Measurements from ENCODE around the gene ECT2.
"Not testable (repeated sequence)": the region's sequence is repeated elsewhere in the genome, so short reads cannot be mapped to it uniquely, and the experiment has no call there.

Gene ECT2

GRCh38 chr3:172866726-172867350 is 116.3 kb downstream of the ECT2 start:
- not testable (repeated sequence) for DNase-seq (ENCODE audit: low read depth)

GRCh38 chr3:172868582-172869200 is 118.2 kb downstream of the ECT2 start:
- no peak for DNase-seq (ENCODE audit: low read depth)

- no peak for DNase-seq (ENCODE audit: low read depth)
These were observed 118.8 kb downstream of the ECT2 start for GRCh38 chr3:172869368-172869771.

GRCh38 chr3:172869784-172870518 is 119.4 kb downstream of the ECT2 start:
- DNase-seq (ENCODE audit: low read depth), result no peak

Data from activated T-cell treated with anti-CD3 and anti-CD28 coated beads for 1 hour (primary cell).